K562 (cell line): ENCODE results near the gene CERS1. TPM values are rescaled to one million over a fixed set of nuclear protein-coding genes. Genes with fewer than 3 reads are reported as not detected.

Source experiments
- BDP1 ChIP-seq: IDR thresholded peaks from 3 replicates; pipeline ENCODE4 v1.6.1; 2011; ENCODE audit not compliant: insufficient read length, insufficient read depth
- CEBPG ChIP-seq, 3 experiments: fragments of 200-800 bp in 1 of 3; sonication (Bioruptor generic) in 1 of 3; sonication (generic) in 1 of 3; formaldehyde crosslinking in 1 of 3; IDR thresholded peaks in 2 of 3; conservative IDR thresholded peaks in 1 of 3; 2 replicates each; pipeline versions ENCODE4 v1.6.1 to v1.8.0; 2016 to 2022; ENCODE audit warnings: missing compliant biosample characterization in 2 of 3, missing genetic modification characterization in 2 of 3, mild to moderate bottlenecking in 1 of 3, missing genetic modification reagents in 1 of 3
- CHCHD3 ChIP-seq: fragments of 250-450 bp; sonication (Bioruptor Pico); IDR thresholded peaks from 2 replicates; pipeline ENCODE4 v2.1.2; 2022; ENCODE audit warnings: mild to moderate bottlenecking
- E2F8 ChIP-seq: fragments of 450-650 bp; IDR thresholded peaks from 2 replicates; pipeline ENCODE4 v1.7.1; 2018; ENCODE audit warnings: mild to moderate bottlenecking, low read depth; ENCODE audit not compliant: partially characterized antibody
- FUS ChIP-seq: fragments of 200-400 bp; formaldehyde crosslinking; optimal IDR thresholded peaks from 2 replicates; pipeline ENCODE3; 2017; ENCODE audit warnings: low read depth, low read length
- JUND ChIP-seq, 2 experiments: IDR thresholded peaks; 2 replicates in 1 of 2; 3 replicates in 1 of 2; pipeline ENCODE4 v1.6.1; 2011; ENCODE audit warnings: borderline replicate concordance in 2 of 2, low read depth in 2 of 2, low read length in 2 of 2, improper control_type of control experiment in 1 of 2, missing biosample characterization in 1 of 2, missing genetic modification characterization in 1 of 2, missing genetic modification reagents in 1 of 2
- MLX ChIP-seq, 2 experiments: fragments of 450-650 bp in 1 of 2; sonication (generic) in 1 of 2; formaldehyde crosslinking; conservative IDR thresholded peaks; 2 replicates each; pipeline versions ENCODE4 v1.4.0 to v1.8.1; 2020 to 2022; ENCODE audit warnings: mild to moderate bottlenecking in 1 of 2, missing genetic modification reagents in 1 of 2
- MXI1 ChIP-seq: IDR thresholded peaks from 2 replicates; pipeline ENCODE4 v1.6.1; 2011; ENCODE audit warnings: low read depth, mild to moderate bottlenecking, improper control_type of control experiment, low read length
- POLR2H ChIP-seq: IDR thresholded peaks from 2 replicates; pipeline ENCODE4 v1.6.1; 2016; ENCODE audit warnings: missing genetic modification characterization, low read depth, mild to moderate bottlenecking, control low read depth, missing compliant biosample characterization, moderate library complexity
- SNAPC5 ChIP-seq: fragments of 250-450 bp; sonication (Bioruptor Pico); IDR thresholded peaks from 2 replicates; pipeline ENCODE4 v1.8.0; 2021; ENCODE audit warnings: moderate library complexity, mild to moderate bottlenecking, inconsistent platforms
- TAF9B ChIP-seq: fragments of 450-650 bp; IDR thresholded peaks from 2 replicates; pipeline ENCODE4 v1.6.1; 2018; ENCODE audit warnings: mild to moderate bottlenecking; ENCODE audit not compliant: partially characterized antibody
- TSHZ1 ChIP-seq: fragments of 250-450 bp; sonication (Bioruptor Pico); IDR thresholded peaks from 2 replicates; pipeline ENCODE4 v1.4.0; 2020; ENCODE audit warnings: mild to moderate bottlenecking, moderate library complexity
- ZNF146 ChIP-seq: IDR thresholded peaks from one replicate; pipeline ENCODE4 v1.6.1; 2018; ENCODE audit warnings: missing compliant biosample characterization; ENCODE audit not compliant: unreplicated experiment
- ZNF175 ChIP-seq: fragments of 200-800 bp; sonication (Bioruptor generic); IDR thresholded peaks from 2 replicates; pipeline ENCODE4 v1.6.1; 2016; ENCODE audit warnings: low read depth, mild to moderate bottlenecking, missing genetic modification characterization, missing compliant biosample characterization
- ZNF384 ChIP-seq: IDR thresholded peaks from 2 replicates; pipeline ENCODE4 v1.6.1; 2012; ENCODE audit warnings: low read depth, low read length, improper control_type of control experiment
- ZNF512 ChIP-seq: IDR thresholded peaks from 2 replicates; pipeline ENCODE4 v1.6.1; 2016; ENCODE audit warnings: missing genetic modification characterization, missing compliant biosample characterization
- ZNF561 ChIP-seq: fragments of 450-650 bp; formaldehyde crosslinking; conservative IDR thresholded peaks from 2 replicates; pipeline ENCODE4 v1.4.0; 2020; ENCODE audit warnings: mild to moderate bottlenecking, moderate library complexity
- polyA plus RNA-seq, 8 experiments: library from polyadenylated mRNA; depleted of rRNA in 4 of 8; stranded (reverse) in 5 of 8; unstranded in 3 of 8; fragments of >200 nt; fragmentation: Nextera tagmentation in 2 of 8; fragmentation: Illumina TruSeq in 1 of 8; extraction: Ambion mirVana in 2 of 8; extraction: Trizol in 1 of 8; gene quantifications; 2 replicates each; pipeline versions ENCODE4 v1.2.1 to v1.2.3, GENCODE V29; 2011 to 2014; ENCODE audit warnings: inconsistent platforms in 1 of 8, missing spikeins in 1 of 8
- total RNA-seq, 7 experiments: library from RNA; depleted of rRNA in 6 of 7; stranded (reverse); fragments of >200 nt in 6 of 7; fragmentation: Illumina TruSeq in 2 of 7; extraction: Trizol in 2 of 7; gene quantifications; 2 replicates each; pipeline versions ENCODE4 v1.2.1 to v1.2.3, GENCODE V29; 2011 to 2021; ENCODE audit warnings: low replicate concordance in 1 of 7

Gene CERS1
- total and polyA plus RNA-seq, 9 of the 15 experiments (the other 6 are each of a cell fraction or from before 2014, with no cell fraction given), result 0.33 to 1.5 (median 0.86) TPM; not detected in 2

GRCh38 chr19:18831524-18832305 lies 64.2 kb downstream of the CERS1 start, which contains the start of gene UPF1 (continued):
- TF ChIP-seq SNAPC5 (CRISPR knock-in tag) (no peak), TSHZ1 (CRISPR knock-in tag) (no peak), ZNF146 (CRISPR knock-in tag) (no peak), E2F8 (no peak), POLR2H (tag) (peak; percentile 55; the same call in 1 of the 2 replicates), BDP1 (no peak), FUS (peak; percentile 41), ZNF384 (no peak), CEBPG (CRISPR knock-in tag; IDR thresholded peaks at IDR 0.05) (no peak), CEBPG (tag; conservative IDR thresholded peaks at IDR 0.05 in 1 of 2, IDR thresholded peaks at IDR 0.05 in 1 of 2) (no peak), MXI1 (0 out of 2 replicates have a peak, but pooled peaks have one; percentile 26), JUND (IDR thresholded peaks at IDR 0.05; ENCODE audit: borderline replicate concordance, low read depth, low read length) (no peak), JUND (tag; IDR thresholded peaks at IDR 0.05; ENCODE audit: borderline replicate concordance, low read depth, low read length) (no peak), ZNF175 (CRISPR knock-in tag) (no peak; the same call in 1 of the 2 replicates), CHCHD3 (no peak), TAF9B (no peak), MLX (CRISPR knock-in tag; conservative IDR thresholded peaks at IDR 0.05) (no peak), ZNF561 (CRISPR knock-in tag) (no peak), ZNF512 (tag) (no peak)
